Measurements from ENCODE around the gene SPIN1.

SPIN1 gene

DNA sequence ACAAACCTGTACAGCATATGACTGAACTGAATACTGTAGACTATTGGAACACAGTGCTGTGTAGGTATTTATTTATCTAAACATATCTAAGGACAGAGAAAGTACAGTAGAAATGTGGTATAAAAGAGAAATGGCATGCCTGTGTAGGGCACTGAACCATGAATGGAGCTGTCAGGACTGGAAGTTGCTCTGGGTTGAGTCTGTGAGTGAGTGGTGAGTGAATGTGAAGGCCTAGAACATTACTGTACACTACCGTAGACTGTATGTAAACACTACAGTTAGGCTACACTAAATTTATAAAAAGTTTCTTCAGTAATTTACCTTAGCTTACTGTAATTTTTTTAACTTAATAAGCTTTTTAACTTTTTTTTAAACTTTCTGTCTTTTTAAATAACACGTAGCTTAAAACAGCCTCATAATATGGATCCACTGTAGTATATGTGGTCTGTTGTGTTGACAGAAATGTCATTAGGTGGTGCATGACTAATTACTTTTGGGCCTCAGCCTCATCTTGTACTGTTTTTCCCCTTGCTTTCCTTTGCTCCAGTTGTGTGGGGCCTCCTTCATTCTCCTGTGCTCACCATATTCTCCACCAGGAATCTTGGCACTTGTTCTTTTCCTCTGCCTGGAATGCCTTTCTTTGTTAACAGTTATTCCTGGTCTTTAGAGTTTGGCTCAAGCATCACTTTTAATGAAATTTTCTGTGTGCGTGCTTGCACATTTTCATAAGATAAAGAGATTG is 8.8 kb downstream of the SPIN1 start:
- DNase-seq (ENCODE audit: low spot score) = no peak
- in situ Hi-C loops (cut with MboI; ENCODE audit: low sequenced_read_pairs, unreplicated experiment) = no loop called here
- TF ChIP-seq, protein P1, sequence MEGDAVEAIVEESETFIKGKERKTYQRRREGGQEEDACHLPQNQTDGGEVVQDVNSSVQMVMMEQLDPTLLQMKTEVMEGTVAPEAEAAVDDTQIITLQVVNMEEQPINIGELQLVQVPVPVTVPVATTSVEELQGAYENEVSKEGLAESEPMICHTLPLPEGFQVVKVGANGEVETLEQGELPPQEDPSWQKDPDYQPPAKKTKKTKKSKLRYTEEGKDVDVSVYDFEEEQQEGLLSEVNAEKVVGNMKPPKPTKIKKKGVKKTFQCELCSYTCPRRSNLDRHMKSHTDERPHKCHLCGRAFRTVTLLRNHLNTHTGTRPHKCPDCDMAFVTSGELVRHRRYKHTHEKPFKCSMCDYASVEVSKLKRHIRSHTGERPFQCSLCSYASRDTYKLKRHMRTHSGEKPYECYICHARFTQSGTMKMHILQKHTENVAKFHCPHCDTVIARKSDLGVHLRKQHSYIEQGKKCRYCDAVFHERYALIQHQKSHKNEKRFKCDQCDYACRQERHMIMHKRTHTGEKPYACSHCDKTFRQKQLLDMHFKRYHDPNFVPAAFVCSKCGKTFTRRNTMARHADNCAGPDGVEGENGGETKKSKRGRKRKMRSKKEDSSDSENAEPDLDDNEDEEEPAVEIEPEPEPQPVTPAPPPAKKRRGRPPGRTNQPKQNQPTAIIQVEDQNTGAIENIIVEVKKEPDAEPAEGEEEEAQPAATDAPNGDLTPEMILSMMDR (IDR thresholded peaks at IDR 0.05; ENCODE audit: borderline replicate concordance, control extremely low read depth, extremely low read depth, insufficient read depth, missing control alignments) = no peak

DNA sequence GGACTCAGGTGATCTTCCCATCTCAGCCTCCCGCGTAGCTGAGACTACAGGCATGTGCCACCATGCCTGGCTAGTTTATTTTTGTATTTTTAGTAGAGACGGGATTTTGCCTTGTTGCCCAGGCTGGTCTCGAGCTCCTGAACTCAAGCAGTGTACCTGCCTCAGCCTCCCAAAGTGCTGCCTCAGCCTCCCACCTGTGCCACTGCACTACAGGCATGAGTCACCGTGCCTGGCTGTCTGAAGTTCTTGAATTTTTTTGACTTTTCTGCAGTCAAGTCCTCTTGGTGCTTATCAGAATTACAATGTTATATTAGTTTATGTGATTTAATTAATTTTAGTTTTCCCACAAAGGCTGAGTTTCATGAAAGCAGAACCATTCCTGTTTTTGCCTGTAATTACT is 9.8 kb downstream of the SPIN1 start:
- TF ChIP-seq, protein P1 (IDR thresholded peaks at IDR 0.05; ENCODE audit: borderline replicate concordance, control extremely low read depth, extremely low read depth, insufficient read depth, missing control alignments) = no peak
- in situ Hi-C loops (cut with MboI; ENCODE audit: low sequenced_read_pairs, unreplicated experiment) = no loop called here
- DNase-seq (ENCODE audit: low spot score) = no peak

DNA sequence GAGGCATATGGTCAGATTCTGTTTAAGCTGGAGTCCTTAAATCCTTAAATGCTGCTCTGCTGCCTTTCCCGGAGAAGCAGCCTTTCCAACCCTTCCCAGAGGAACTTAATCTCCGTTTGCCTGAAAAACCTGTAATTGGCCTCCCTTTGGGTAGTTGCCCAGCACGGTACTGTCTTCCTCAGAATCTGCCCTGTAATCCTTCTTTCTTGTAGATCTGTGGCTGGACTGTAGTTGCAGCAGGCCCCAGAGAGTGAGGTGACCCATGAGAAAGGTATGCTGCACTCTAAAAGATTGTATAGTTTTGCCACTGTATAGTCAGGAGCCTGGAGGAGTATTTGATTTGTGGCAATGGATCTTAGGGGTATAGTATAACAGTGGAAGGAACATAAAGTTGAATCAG is 11.7 kb downstream of the SPIN1 start:
- TF ChIP-seq, protein P1 (IDR thresholded peaks at IDR 0.05; ENCODE audit: borderline replicate concordance, control extremely low read depth, extremely low read depth, insufficient read depth, missing control alignments) = no peak
- in situ Hi-C loops (cut with MboI; ENCODE audit: low sequenced_read_pairs, unreplicated experiment) = no loop called here
- no peak for DNase-seq (ENCODE audit: low spot score)

DNA sequence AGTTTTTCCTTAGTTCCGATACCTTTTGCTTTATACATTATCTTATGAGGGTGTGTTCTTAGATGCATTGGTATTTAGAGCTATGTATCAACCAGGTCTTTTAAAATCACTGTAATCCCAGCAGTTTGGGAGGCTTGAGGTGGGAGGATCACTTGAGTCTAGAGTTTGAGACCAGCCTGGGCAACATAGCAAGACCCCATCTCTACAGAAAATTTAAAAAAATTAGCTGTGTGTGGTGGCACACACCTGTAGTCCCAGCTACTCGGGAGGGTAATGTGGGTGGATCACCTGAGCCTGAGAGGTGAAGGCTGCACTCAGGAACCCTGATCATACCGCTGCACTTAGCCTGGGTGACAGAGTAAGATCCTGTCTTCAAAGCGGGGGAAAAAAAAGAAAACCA is 15.1 kb downstream of the SPIN1 start:
- DNase-seq (ENCODE audit: low spot score) = no peak
- in situ Hi-C loops (cut with MboI; ENCODE audit: low sequenced_read_pairs, unreplicated experiment) = no loop called here
- TF ChIP-seq, protein P1 (IDR thresholded peaks at IDR 0.05; ENCODE audit: borderline replicate concordance, control extremely low read depth, extremely low read depth, insufficient read depth, missing control alignments) = no peak

DNA sequence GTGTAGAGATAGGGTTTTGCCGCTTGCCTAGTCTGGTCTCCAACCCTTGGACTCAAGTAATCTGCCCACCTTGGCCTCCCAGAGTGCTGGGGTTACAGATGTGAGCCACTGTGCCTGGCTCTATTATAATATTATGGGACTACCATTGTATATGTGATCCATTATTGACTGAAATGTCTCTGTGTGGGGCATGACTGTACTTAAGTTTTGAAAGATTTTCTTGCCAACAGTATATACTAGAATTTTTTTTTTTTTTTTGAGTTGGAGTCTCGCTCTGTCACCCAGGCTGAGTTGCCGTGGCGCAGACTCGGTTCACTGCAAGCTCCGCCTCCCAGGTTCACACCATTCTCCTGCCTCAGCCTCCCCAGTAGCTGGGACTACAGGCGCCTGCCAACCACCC is 17.8 kb downstream of the SPIN1 start:
- in situ Hi-C loops (cut with MboI; ENCODE audit: low sequenced_read_pairs, unreplicated experiment) = no loop called here
- TF ChIP-seq, protein P1 (IDR thresholded peaks at IDR 0.05; ENCODE audit: borderline replicate concordance, control extremely low read depth, extremely low read depth, insufficient read depth, missing control alignments) = no peak

DNA sequence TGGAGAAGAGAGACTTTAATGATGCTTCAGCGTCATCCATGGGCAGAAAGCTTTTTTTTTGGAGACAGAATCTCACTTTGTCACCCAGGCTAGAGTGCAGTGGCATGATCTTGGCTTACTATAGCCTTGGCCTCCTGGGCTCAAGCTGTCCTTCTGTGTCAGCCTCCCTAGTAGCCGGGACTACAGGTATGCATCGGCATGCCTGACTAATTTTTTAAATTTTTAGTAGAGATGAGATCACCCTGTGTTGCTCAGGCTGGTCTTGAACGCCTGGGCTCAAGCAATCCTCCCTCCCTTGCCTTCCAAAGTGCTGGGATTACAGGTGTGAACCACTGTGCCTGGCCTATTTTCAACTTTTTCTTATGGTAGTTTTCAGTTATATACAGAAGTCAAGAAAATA is 23.2 kb downstream of the SPIN1 start:
- TF ChIP-seq, protein P1 (IDR thresholded peaks at IDR 0.05; ENCODE audit: borderline replicate concordance, control extremely low read depth, extremely low read depth, insufficient read depth, missing control alignments) = no peak
- DNase-seq (ENCODE audit: low spot score) = no peak
- in situ Hi-C loops (cut with MboI; ENCODE audit: low sequenced_read_pairs, unreplicated experiment) = no loop called here

More for the DNA sequence above, 17.8 kb downstream of the SPIN1 start:
- no peak for DNase-seq (ENCODE audit: low spot score)

Data from GM13976 (cell line).